Measurements from ENCODE around the gene ARID1A.
A peak's percentile ranks its signal among the peaks of the same experiment; 100 is the strongest.

ARID1A gene

DNA sequence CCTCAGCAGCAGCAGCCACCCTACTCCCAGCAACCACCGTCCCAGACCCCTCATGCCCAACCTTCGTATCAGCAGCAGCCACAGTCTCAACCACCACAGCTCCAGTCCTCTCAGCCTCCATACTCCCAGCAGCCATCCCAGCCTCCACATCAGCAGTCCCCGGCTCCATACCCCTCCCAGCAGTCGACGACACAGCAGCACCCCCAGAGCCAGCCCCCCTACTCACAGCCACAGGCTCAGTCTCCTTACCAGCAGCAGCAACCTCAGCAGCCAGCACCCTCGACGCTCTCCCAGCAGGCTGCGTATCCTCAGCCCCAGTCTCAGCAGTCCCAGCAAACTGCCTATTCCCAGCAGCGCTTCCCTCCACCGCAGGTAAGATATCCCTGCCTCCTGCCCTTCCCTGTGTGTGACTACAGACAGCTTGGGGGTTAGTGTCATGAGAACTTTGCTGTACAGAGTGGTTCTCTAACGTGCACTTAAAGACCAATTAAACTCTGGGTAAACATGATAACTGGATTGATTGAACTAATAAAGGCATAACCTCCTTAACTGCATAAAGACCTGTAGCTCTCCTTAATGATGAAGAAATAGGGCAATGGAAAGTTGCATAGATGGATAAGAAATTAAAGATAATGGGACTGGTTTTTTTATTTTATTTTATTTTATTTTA lies 35.6 kb downstream of the ARID1A start:
- peaks cover 80% of the 10 kb centered on the region for H3K4me1 Mint-ChIP-seq (ENCODE audit: low read depth)
- H3K36me3 Mint-ChIP-seq = peaks cover 16% of the 10 kb centered on the region
- peak overlapping the region; percentile 13 for H3K4me3 Mint-ChIP-seq
- peak overlapping the region; percentile 85 for H3K27ac Mint-ChIP-seq
- no peaks in the 10 kb centered on the region for H3K27me3 Mint-ChIP-seq
- no peaks in the 10 kb centered on the region for H3K9me3 Mint-ChIP-seq (ENCODE audit: low read depth)

DNA sequence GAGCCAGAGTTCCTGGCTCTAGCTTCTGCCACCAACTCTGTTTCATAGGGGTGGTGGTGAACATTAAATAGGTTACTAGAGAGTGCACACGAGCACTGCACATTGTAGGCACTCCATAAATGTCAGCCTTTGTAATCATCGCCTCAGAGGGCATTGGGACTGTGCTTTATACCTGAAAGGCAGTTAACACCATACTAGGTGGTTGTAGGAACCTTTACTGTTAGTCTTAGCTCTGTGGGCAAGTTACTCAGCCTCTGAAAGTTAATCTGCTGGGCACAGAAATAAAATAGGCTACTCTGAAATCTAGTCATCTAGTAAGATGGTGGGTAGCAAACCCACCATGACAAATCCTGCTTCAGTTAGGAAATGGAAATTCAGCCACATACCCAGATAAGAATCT lies 37.6 kb downstream of the ARID1A start:
- H3K27ac Mint-ChIP-seq = peak overlapping the region; percentile 82
- H3K9me3 Mint-ChIP-seq (ENCODE audit: low read depth) = no peaks in the 10 kb centered on the region
- peaks cover 16% of the 10 kb centered on the region for H3K36me3 Mint-ChIP-seq
- no peak overlapping the region for H3K4me3 Mint-ChIP-seq
- peaks cover 67% of the 10 kb centered on the region for H3K4me1 Mint-ChIP-seq (ENCODE audit: low read depth)
- H3K27me3 Mint-ChIP-seq = no peaks in the 10 kb centered on the region

GRCh38 chr1:26733982-26734381 lies 38.2 kb downstream of the ARID1A start:
- H3K4me3 Mint-ChIP-seq = peak overlapping the region; percentile 40
- peak overlapping the region; percentile 82 for H3K27ac Mint-ChIP-seq
- no peaks in the 10 kb centered on the region for H3K27me3 Mint-ChIP-seq
- H3K4me1 Mint-ChIP-seq (ENCODE audit: low read depth) = peaks cover 64% of the 10 kb centered on the region
- H3K36me3 Mint-ChIP-seq = peaks cover 16% of the 10 kb centered on the region
- H3K9me3 Mint-ChIP-seq (ENCODE audit: low read depth) = no peaks in the 10 kb centered on the region

DNA sequence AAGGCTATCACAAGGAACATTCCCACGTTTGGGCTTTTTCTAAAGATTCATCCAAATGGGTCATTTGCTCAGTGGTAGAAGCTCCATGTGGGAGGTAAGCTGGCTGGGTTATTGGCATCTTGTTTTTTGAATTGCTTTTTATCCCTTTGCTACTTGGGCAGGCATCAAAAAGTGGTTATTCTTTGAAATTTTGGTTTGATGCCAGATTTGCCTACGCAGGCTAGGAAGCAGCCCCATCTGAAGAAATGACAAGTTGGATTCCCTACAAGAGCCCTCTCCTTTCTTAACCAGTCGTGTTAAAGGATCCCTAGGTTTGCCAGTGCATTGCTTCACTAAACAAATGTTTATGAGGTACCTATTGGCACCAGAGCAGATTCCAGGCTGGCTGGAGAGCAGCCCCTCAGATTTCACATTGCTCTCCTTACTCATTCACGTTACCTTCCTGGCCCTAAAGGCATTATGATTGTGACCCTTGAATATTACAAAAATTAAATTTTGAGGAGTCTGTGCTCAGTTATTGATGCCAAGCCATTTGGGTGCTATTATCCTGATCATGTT lies 38.8 kb downstream of the ARID1A start:
- no peak overlapping the region for H3K4me3 Mint-ChIP-seq
- no peaks in the 10 kb centered on the region for H3K9me3 Mint-ChIP-seq (ENCODE audit: low read depth)
- peaks cover 64% of the 10 kb centered on the region for H3K4me1 Mint-ChIP-seq (ENCODE audit: low read depth)
- peaks cover 16% of the 10 kb centered on the region for H3K36me3 Mint-ChIP-seq
- no peaks in the 10 kb centered on the region for H3K27me3 Mint-ChIP-seq
- H3K27ac Mint-ChIP-seq = peak overlapping the region; percentile 82

DNA sequence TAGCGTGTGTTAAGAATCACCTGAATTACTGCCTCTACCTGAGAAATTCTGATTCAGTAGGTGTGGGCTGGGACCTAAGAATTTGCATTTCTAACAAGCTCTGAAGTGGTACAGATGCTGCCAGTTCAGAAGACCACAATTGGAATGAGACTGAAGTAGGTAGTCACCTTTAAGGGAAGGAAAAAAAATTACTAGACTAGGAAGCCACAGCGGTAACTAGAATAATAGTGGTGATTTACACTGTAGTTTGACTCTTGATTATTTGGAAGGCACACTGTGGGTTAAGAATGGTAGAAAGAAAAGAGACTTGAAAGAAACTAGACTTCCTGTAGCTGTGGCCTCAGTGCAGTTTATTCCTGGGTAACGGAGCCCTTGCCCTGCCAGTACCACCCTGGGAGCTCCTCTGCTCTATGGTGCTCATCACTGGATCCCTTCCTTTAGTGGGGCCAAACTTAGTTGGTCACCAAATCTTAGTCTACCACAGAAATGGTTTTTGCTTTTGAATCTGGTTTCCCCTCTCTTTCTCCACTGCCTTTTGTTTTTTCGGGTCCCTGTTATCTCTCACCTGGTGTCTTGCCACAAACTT lies 43.6 kb downstream of the ARID1A start:
- Mint-ChIP-seq H3K27ac (peak overlapping the region; percentile 86), H3K36me3 (peaks cover 21% of the 10 kb centered on the region), H3K27me3 (no peaks in the 10 kb centered on the region), H3K4me3 (peak overlapping the region; percentile 44), H3K4me1 (ENCODE audit: low read depth) (peaks cover 69% of the 10 kb centered on the region), H3K9me3 (ENCODE audit: low read depth) (no peaks in the 10 kb centered on the region)

GRCh38 chr1:26740023-26740634 lies 44.3 kb downstream of the ARID1A start:
- Mint-ChIP-seq H3K9me3 (ENCODE audit: low read depth) (no peaks in the 10 kb centered on the region), H3K36me3 (peaks cover 21% of the 10 kb centered on the region), H3K27ac (peak overlapping the region; percentile 86), H3K4me3 (peak overlapping the region; percentile 44), H3K27me3 (no peaks in the 10 kb centered on the region), H3K4me1 (ENCODE audit: low read depth) (peaks cover 73% of the 10 kb centered on the region)

- H3K27ac Mint-ChIP-seq = peak overlapping the region; percentile 86
- no peaks in the 10 kb centered on the region for H3K9me3 Mint-ChIP-seq (ENCODE audit: low read depth)
- peak overlapping the region; percentile 14 for H3K4me3 Mint-ChIP-seq
- H3K4me1 Mint-ChIP-seq (ENCODE audit: low read depth) = peaks cover 76% of the 10 kb centered on the region
- no peaks in the 10 kb centered on the region for H3K27me3 Mint-ChIP-seq
- peaks cover 19% of the 10 kb centered on the region for H3K36me3 Mint-ChIP-seq
These were observed 45.1 kb downstream of the ARID1A start for GRCh38 chr1:26740952-26741351.

DNA sequence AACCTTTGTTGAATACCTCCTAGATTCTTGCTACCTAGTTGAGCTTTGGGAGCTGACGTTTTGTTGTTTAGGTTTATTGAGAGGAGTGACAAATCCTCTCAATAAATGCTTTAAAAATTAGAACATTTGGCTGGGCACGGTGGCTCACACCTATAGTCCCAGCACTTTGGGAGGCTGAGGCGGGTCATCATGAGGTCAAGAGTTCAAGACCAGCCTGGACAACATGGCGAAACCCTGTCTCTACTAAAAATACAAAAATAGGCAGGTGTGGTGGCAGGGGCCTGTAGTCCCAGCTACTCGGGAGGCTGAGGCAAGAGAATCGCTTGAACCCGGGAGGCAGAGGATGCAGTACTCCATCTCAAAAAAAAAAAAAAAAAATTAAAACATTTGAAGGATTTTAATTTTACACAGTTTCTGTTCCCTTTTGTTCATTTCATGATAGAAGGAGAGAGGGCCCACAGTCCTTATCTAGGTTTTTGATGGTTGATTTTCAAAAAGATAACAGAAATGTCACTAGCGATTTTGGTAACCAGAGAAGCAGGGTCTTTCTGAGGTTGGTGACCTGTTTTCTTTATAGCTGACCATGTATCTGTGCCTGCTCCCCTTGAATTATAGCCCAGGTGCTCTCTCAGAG lies 47.7 kb downstream of the ARID1A start:
- Mint-ChIP-seq H3K36me3 (peaks cover 28% of the 10 kb centered on the region), H3K27me3 (no peaks in the 10 kb centered on the region), H3K9me3 (ENCODE audit: low read depth) (no peaks in the 10 kb centered on the region), H3K4me1 (ENCODE audit: low read depth) (peaks cover 93% of the 10 kb centered on the region), H3K4me3 (peak overlapping the region; percentile 81), H3K27ac (peak overlapping the region; percentile 95)

DNA sequence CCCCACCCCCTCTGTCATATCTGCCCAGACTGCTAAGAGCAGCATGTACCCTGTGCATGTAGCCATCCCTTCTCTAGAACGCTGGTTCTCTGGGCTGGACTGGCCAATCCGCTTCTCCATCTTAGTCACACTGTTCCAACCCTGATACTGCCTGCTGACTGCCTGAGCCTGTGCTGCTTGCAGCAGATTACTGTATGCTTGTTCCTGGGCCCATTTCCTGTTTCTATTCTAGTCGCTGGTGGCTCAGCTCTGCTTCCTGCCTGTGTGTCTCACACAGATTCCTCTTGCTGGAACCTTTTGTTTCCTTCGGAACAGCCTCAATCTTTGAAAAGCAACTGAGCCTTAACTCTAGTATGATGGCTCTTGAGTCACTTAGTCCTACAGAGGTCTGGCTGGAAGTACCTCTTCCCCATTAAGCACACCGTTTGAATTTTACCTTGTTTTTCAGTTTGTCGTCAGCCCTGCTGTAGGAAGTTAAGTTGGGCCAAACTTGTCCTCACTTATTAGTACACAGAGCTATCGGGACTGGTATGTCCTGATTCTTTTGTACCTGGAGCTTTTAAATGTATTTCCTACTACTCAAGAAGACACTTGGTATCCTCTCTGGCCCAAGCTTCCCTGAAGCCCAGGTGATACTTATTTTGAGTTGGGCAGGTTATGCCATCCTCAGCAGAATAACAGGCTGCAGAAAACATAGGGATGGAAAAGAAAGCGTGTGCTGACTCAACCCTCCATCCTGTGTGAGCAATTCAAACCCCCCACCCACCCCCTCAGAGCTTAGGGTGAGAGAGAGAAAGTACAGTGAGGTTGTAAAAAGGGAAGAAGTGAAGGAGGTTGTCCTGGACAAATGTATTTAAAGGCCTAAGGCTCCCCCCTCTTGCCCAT lies 48.5 kb downstream of the ARID1A start:
- Mint-ChIP-seq H3K27ac (peak overlapping the region; percentile 95), H3K36me3 (peaks cover 28% of the 10 kb centered on the region), H3K27me3 (no peaks in the 10 kb centered on the region), H3K4me1 (ENCODE audit: low read depth) (peaks cover 92% of the 10 kb centered on the region), H3K4me3 (peak overlapping the region; percentile 81), H3K9me3 (ENCODE audit: low read depth) (no peaks in the 10 kb centered on the region)

DNA sequence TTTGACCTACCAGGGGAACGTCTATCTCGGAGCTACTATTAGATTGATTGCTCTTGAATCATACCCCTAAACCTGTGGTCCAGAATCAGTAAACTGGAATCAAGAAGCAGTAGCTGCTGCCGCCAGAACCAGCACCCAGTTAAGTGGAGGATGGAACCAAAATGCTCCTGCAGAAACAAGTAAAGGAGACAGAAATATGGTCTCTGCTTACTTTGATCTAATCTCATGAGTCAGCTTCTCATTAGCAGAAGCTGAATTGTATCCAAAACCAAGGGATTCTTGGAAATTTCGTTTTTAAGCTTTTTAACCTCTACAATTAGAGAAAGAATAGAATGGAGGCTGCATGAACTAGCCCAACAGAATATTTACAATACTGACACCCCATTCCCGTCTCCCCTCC lies 49.4 kb downstream of the ARID1A start:
- no peaks in the 10 kb centered on the region for H3K27me3 Mint-ChIP-seq
- H3K4me3 Mint-ChIP-seq = peak overlapping the region; percentile 81
- H3K4me1 Mint-ChIP-seq (ENCODE audit: low read depth) = peaks cover 92% of the 10 kb centered on the region
- no peaks in the 10 kb centered on the region for H3K9me3 Mint-ChIP-seq (ENCODE audit: low read depth)
- H3K27ac Mint-ChIP-seq = peak overlapping the region; percentile 95
- H3K36me3 Mint-ChIP-seq = peaks cover 27% of the 10 kb centered on the region

- Mint-ChIP-seq H3K27ac (peak overlapping the region; percentile 82), H3K36me3 (peaks cover 15% of the 10 kb centered on the region), H3K4me3 (no peak overlapping the region), H3K27me3 (no peaks in the 10 kb centered on the region), H3K9me3 (ENCODE audit: low read depth) (no peaks in the 10 kb centered on the region), H3K4me1 (ENCODE audit: low read depth) (peaks cover 91% of the 10 kb centered on the region)
These were observed 51.2 kb downstream of the ARID1A start for GRCh38 chr1:26747048-26747447.

DNA sequence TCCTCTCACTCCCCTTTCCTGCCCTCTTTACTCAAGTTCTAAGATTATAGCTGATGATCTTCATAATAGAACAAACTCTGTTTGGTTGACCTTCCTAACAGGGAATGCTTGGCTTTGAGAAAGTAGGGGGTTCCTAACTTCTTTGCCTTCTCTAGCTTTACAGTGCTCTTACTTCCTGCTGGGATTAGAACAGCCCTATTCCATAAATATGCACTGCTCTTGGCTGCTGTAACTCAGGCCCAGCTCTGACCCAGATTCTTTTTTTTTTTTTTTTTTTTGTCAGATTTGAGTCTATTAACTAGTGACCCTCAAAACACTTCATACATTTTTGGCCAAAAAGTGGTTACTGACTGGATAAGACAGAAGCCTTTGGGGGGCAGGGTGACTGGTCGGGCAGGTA lies 52.5 kb downstream of the ARID1A start:
- Mint-ChIP-seq H3K4me3 (peak overlapping the region; percentile 37), H3K9me3 (ENCODE audit: low read depth) (no peaks in the 10 kb centered on the region), H3K27me3 (no peaks in the 10 kb centered on the region), H3K27ac (peak overlapping the region; percentile 80), H3K4me1 (ENCODE audit: low read depth) (peaks cover 93% of the 10 kb centered on the region), H3K36me3 (peaks cover 12% of the 10 kb centered on the region)

DNA sequence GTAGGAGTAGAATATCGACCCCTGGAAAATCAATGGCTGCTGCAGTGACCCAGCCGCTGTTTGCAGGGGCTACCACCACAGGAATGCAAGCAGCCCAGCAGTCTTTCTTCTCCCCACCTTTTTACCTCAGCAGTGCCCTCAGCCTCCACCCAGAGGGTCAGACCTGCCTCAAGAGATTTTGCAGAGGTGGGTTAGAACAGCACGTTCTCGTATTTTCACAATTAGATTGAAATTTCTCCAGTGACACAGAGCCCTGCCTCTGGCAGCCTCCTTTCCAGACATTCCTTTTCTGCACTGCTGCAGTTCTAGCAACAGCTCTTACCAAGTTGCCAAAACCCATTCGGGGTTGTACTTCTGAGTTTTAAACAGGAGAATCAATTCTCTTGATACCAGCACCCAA lies 53.6 kb downstream of the ARID1A start:
- Mint-ChIP-seq H3K4me3 (no peak overlapping the region), H3K27ac (peak overlapping the region; percentile 43), H3K36me3 (peaks cover 12% of the 10 kb centered on the region), H3K27me3 (no peaks in the 10 kb centered on the region), H3K9me3 (ENCODE audit: low read depth) (no peaks in the 10 kb centered on the region), H3K4me1 (ENCODE audit: low read depth) (peaks cover 92% of the 10 kb centered on the region)

DNA sequence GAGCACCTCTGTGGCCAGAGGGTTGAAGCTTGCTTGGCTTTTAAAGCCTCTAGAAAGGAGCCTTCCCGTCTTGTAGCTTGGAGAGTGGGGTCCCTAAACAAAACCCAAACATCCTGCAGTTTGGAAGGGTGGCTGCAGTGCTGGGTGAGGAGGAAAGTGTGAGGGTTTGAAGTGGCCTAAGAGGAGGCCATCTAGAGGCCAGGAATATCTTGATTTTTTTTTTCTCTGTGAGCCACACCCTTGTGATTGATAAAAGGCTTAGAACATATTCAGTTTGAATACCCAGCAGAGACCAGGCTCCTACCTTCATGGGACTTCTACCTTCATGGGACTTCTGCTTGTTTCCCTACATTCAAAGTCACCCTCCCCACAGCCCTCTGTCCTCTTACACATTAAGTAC lies 54.6 kb downstream of the ARID1A start:
- Mint-ChIP-seq H3K4me1 (ENCODE audit: low read depth) (peaks cover 86% of the 10 kb centered on the region), H3K9me3 (ENCODE audit: low read depth) (no peaks in the 10 kb centered on the region), H3K36me3 (peaks cover 14% of the 10 kb centered on the region), H3K27ac (peak overlapping the region; percentile 24), H3K27me3 (no peaks in the 10 kb centered on the region), H3K4me3 (no peak overlapping the region)
